ENCODE results near the gene MAOA. TPM values are rescaled to one million over a fixed set of nuclear protein-coding genes. Genes with fewer than 3 reads are reported as not detected.
A peak's percentile ranks its signal among the peaks of the same experiment; 100 is the strongest.
"Not testable (repeated sequence)": the region's sequence is repeated elsewhere in the genome, so short reads cannot be mapped to it uniquely, and the experiment has no call there.

The MAOA gene
- total RNA-seq, 1 donor from 2014 or later = 102 TPM

DNA sequence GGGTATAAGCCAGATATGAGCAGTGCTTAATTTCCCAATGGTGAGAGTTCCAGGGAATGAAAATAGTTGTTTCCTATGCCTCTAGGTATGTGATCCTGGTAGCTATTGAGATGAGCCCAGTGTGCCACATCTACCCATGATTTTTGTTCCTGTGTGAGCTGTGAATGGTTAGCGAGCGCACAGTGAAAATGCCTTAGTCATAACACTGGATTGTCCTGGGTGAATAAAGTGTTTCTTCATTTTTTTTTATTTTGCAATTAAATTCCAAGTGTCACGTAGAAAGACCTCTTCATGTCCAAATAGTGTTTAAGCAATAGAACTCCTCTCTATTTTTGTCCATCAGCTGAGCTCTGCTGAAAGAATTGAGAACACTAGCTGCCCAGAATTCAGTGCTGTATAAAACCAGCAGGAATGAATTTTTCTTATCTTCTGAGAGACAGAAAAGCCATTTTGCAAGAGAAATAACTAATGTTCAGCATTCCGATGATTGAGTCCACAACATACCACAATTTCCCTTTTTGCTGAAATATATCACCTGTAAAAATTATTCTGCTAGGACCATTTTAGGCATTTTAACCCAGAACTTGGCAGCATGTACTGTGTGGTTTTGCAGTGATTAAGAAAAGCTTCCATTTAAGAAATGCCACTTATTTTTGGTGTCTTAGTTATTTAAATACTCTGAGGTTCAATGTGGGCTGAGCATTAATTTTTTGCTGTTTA lies 5.6 kb downstream of the MAOA start:
- no peaks in the 10 kb centered on the region for H3K4me1 ChIP-seq

DNA sequence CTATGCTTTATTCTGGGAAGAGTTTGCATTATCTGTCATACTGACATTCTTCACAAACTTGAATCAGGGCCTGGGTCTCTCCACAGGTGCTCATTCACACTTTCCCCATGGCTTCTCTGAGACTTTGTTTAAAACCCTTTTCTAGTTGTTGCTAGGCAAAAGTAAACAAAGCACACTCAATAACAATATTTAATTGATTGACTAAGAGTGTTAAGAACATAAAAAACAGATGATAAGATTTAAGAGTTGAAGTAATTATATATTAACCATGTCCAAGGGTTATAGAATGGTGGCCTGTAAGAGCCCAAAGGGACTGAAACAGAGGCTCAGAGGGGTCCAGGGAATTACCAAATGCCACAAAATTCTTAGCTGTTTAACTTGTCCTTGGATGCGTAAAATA lies 7.1 kb downstream of the MAOA start:
- Histone ChIP-seq H3K4me3 (no peak overlapping the region), H3K36me3 (no peaks in the 10 kb centered on the region), H3K9me3 (no peaks in the 10 kb centered on the region), H3K27ac (no peak overlapping the region), H3K4me1 (no peaks in the 10 kb centered on the region), H3K27me3 (no peaks in the 10 kb centered on the region)
- DNase-seq (ENCODE audit: extremely low spot score in 2 of 2) = no peak
- intact Hi-C loops (cut with DNase I) = no loop called here
- TF ChIP-seq, protein P1, sequence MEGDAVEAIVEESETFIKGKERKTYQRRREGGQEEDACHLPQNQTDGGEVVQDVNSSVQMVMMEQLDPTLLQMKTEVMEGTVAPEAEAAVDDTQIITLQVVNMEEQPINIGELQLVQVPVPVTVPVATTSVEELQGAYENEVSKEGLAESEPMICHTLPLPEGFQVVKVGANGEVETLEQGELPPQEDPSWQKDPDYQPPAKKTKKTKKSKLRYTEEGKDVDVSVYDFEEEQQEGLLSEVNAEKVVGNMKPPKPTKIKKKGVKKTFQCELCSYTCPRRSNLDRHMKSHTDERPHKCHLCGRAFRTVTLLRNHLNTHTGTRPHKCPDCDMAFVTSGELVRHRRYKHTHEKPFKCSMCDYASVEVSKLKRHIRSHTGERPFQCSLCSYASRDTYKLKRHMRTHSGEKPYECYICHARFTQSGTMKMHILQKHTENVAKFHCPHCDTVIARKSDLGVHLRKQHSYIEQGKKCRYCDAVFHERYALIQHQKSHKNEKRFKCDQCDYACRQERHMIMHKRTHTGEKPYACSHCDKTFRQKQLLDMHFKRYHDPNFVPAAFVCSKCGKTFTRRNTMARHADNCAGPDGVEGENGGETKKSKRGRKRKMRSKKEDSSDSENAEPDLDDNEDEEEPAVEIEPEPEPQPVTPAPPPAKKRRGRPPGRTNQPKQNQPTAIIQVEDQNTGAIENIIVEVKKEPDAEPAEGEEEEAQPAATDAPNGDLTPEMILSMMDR (IDR thresholded peaks at IDR 0.05) = no peak
- TF ChIP-seq POLR2AphosphoS5 (IDR thresholded peaks at IDR 0.05; ENCODE audit: insufficient read depth in 1 of 2, low read depth in 1 of 2) = no peak
- no peak for TF ChIP-seq POLR2A (IDR thresholded peaks at IDR 0.05)

More for the DNA sequence above, 5.6 kb downstream of the MAOA start:
- H3K27me3 ChIP-seq = no peaks in the 10 kb centered on the region
- TF ChIP-seq POLR2AphosphoS5 (IDR thresholded peaks at IDR 0.05; ENCODE audit: insufficient read depth in 1 of 2, low read depth in 1 of 2) = no peak
- TF ChIP-seq POLR2A (IDR thresholded peaks at IDR 0.05) = no peak
- TF ChIP-seq, protein P1 (IDR thresholded peaks at IDR 0.05) = no peak
- H3K27ac ChIP-seq = no peak overlapping the region
- H3K9me3 ChIP-seq = no peaks in the 10 kb centered on the region
- DNase-seq (ENCODE audit: extremely low spot score in 2 of 2) = no peak
- H3K36me3 ChIP-seq = no peaks in the 10 kb centered on the region
- intact Hi-C loops (cut with DNase I) = no loop called here
- peak overlapping the region in 1 of 2 donors; percentile 8 for H3K4me3 ChIP-seq

DNA sequence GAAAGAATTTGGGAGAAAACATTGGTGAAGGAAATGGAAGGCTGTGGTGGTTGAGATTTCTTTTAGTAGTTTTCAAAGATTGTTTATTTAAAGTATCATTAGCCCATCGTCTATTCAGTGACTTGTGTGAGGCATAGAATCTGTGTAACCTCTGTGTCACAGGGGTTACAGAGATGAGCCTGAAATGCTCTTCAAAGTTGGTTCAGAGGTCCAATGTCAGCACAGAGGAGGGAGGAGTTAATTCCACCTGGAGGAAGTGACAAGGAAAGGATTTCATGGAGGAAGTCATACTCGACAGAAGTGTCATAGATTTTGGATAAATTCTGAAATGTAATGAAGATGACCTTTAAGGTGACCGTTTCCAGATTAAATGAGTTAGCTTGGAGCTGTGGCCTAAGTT lies 8.2 kb downstream of the MAOA start:
- no peak for DNase-seq (ENCODE audit: extremely low spot score in 2 of 2)
- Histone ChIP-seq H3K4me3 (no peak overlapping the region), H3K9me3 (no peaks in the 10 kb centered on the region), H3K4me1 (no peaks in the 10 kb centered on the region), H3K27me3 (no peaks in the 10 kb centered on the region), H3K27ac (no peak overlapping the region), H3K36me3 (no peaks in the 10 kb centered on the region)
- TF ChIP-seq, protein P1 (IDR thresholded peaks at IDR 0.05) = no peak
- TF ChIP-seq POLR2A (IDR thresholded peaks at IDR 0.05) (no peak), POLR2AphosphoS5 (IDR thresholded peaks at IDR 0.05; ENCODE audit: insufficient read depth in 1 of 2, low read depth in 1 of 2) (no peak)
- intact Hi-C loops (cut with DNase I) = no loop called here

DNA sequence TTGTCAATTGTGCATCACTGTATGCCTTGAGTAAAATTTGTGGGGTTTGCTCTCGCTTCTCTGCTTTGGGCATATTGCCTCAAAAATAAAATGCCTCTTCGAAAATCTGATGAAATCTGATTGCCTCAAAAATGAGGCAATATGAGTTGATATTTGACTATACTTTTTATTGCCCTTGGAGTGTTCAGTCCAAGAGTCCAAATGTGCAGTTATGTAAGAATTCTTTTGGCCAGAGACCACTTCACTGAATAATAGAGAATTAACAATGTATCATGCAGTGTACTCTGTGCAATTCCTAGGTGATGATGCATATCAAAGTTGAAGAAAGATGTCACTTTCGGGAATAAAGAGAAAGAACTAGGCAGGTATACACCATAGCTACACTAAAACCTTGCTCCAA lies 8.6 kb downstream of the MAOA start:
- TF ChIP-seq, protein P1 (IDR thresholded peaks at IDR 0.05) = no peak
- TF ChIP-seq POLR2A (IDR thresholded peaks at IDR 0.05) = no peak
- H3K27ac ChIP-seq = no peak overlapping the region
- no peaks in the 10 kb centered on the region for H3K27me3 ChIP-seq
- no peak for DNase-seq (ENCODE audit: extremely low spot score in 2 of 2)
- H3K9me3 ChIP-seq = no peaks in the 10 kb centered on the region
- intact Hi-C loops (cut with DNase I) = no loop called here
- no peaks in the 10 kb centered on the region for H3K4me1 ChIP-seq
- H3K36me3 ChIP-seq = no peaks in the 10 kb centered on the region
- H3K4me3 ChIP-seq = no peak overlapping the region

DNA sequence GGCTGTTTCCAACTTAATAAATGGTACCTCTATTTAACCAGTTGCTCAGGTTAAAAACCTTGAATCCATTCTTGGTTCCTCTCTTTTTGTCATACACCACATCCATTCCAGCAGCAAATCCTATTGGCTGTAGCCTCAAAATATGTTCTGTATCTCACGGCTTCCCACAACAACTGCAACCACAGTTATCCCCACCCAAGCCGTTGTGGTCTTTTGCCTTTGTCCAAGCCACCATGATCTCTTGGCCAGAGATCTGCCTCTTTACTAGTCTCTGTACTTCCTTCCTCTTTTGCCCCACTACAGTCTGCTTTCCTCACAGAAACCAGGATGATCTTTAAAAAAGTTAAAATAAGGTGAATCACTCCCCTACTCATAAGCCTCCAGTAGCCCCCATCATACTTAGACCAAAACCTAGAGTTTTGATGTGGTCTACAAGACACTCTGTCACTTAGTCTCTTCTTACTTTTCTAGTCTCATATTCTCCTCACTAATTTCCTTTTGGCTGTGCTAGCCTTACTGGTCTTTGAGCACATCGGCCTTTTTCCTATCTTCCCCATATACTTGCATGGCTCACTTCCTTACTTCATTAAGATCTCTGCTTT lies 10.3 kb downstream of the MAOA start:
- intact Hi-C loops (cut with DNase I) = no loop called here
- Histone ChIP-seq H3K27me3 (no peaks in the 10 kb centered on the region), H3K4me1 (no peaks in the 10 kb centered on the region), H3K4me3 (no peak overlapping the region), H3K36me3 (no peaks in the 10 kb centered on the region), H3K9me3 (no peaks in the 10 kb centered on the region), H3K27ac (no peak overlapping the region)
- TF ChIP-seq POLR2A (IDR thresholded peaks at IDR 0.05) = no peak
- TF ChIP-seq, protein P1 (IDR thresholded peaks at IDR 0.05) = no peak
- no peak for TF ChIP-seq POLR2AphosphoS5 (IDR thresholded peaks at IDR 0.05; ENCODE audit: insufficient read depth in 1 of 2, low read depth in 1 of 2)
- DNase-seq (ENCODE audit: extremely low spot score in 2 of 2) = no peak

DNA sequence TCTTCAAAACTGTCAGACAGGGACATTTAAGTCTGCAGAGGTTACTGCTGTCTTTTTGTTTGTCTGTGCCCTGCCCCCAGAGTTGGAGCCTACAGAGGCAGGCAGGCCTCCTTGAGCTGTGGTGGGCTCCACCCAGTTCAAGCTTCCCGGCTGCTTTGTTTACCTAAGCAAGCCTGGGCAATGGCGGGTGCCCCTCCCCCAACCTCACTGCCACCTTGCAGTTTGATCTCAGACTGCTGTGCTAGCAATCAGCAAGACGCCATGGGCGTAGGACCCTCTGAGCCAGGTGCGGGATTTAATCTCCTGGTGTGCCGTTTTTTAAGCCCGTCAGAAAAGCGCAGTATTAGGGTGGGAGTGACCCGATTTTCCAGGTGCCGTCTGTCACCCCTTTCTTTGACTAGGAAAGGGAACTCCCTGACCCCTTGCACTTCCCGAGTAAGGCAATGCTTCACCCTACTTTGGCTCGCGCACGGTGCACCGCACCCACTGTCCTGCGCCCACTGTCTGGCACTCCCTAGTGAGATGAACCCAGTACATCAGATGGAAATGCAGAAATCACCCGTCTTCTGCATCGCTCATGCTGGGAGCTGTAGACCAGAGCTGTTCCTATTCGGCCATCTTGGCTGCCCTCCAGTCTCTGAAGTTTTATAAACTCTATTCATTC lies 20.0 kb downstream of the MAOA start:
- H3K4me1 ChIP-seq; H3K27ac ChIP-seq; intact Hi-C loops (cut with DNase I); H3K27me3 ChIP-seq; H3K36me3 ChIP-seq; DNase-seq (ENCODE audit: extremely low spot score in 2 of 2); H3K9me3 ChIP-seq; H3K4me3 ChIP-seq: not testable (repeated sequence)
